ENCODE measurements around the gene SCFD2. TPM values are rescaled to one million over a fixed set of nuclear protein-coding genes. Genes with fewer than 3 reads are reported as not detected.

The SCFD2 gene
- total RNA-seq, 4 donors from 2014 or later, result 24.7 to 49.2 (median 33.9) TPM

- H3K27me3 ChIP-seq, result no peaks in the 10 kb centered on the region
- no peak overlapping the region for H3K4me3 ChIP-seq
- no peak for DNase-seq (ENCODE audit: low spot score in 2 of 2)
- no peaks in the 10 kb centered on the region for H3K9me3 ChIP-seq
- no peaks in the 10 kb centered on the region for H3K36me3 ChIP-seq
- TF ChIP-seq CTCF (IDR thresholded peaks at IDR 0.05), result no peak
- TF ChIP-seq POLR2A (IDR thresholded peaks at IDR 0.05), result no peak
- no peak for TF ChIP-seq EP300 (IDR thresholded peaks at IDR 0.05)
- H3K27ac ChIP-seq, result no peak overlapping the region
- peaks cover 0 to 16% (median 0%) of the 10 kb centered on the region in 4 donors for H3K4me1 ChIP-seq
- 69 to 85% methylated on average over 1 of the region's 1 CpG for WGBS, 2 donors
These were observed 168.1 kb downstream of the SCFD2 start for GRCh38 chr4:53197772-53198142.

GRCh38 chr4:53196882-53197771, 168.7 kb downstream of the SCFD2 start:
- TF ChIP-seq POLR2A (IDR thresholded peaks at IDR 0.05), result no peak
- peak; percentile 66 to 80 (median 75) for TF ChIP-seq CTCF (IDR thresholded peaks at IDR 0.05)
- no peak for TF ChIP-seq EP300 (IDR thresholded peaks at IDR 0.05)
- DNase-seq (ENCODE audit: low spot score in 2 of 2), result peak in 1 of 2 donors; percentile 9
- WGBS, 2 donors, result 30 to 42% methylated on average over 4 of the region's 4 CpGs
- Histone ChIP-seq H3K4me1 (peaks cover 0 to 16% (median 0%) of the 10 kb centered on the region in 4 donors), H3K36me3 (no peaks in the 10 kb centered on the region), H3K4me3 (no peak overlapping the region), H3K9me3 (no peaks in the 10 kb centered on the region), H3K27ac (peak overlapping the region in 1 of 4 donors; percentile 26), H3K27me3 (no peaks in the 10 kb centered on the region)

- Histone ChIP-seq H3K4me3 (no peak overlapping the region), H3K27ac (no peak overlapping the region), H3K9me3 (no peaks in the 10 kb centered on the region), H3K27me3 (no peaks in the 10 kb centered on the region), H3K36me3 (no peaks in the 10 kb centered on the region), H3K4me1 (peaks cover 0 to 16% (median 0%) of the 10 kb centered on the region in 4 donors)
- WGBS, 2 donors, result 42 to 46% methylated on average over 7 of the region's 7 CpGs
- no peak for TF ChIP-seq CTCF (IDR thresholded peaks at IDR 0.05)
- no peak for DNase-seq (ENCODE audit: low spot score in 2 of 2)
These were observed 169.8 kb downstream of the SCFD2 start for GRCh38 chr4:53195815-53196661.

GRCh38 chr4:53194727-53195126, 171.1 kb downstream of the SCFD2 start:
- 92 to 95% methylated on average over 5 of the region's 5 CpGs for WGBS, 2 donors
- H3K4me3 ChIP-seq, result no peak overlapping the region
- DNase-seq (ENCODE audit: low spot score in 2 of 2), result no peak
- no peak overlapping the region for H3K27ac ChIP-seq
- H3K9me3 ChIP-seq, result no peaks in the 10 kb centered on the region
- H3K4me1 ChIP-seq, result peaks cover 0 to 16% (median 0%) of the 10 kb centered on the region in 4 donors
- no peaks in the 10 kb centered on the region for H3K27me3 ChIP-seq
- no peak for TF ChIP-seq EP300 (IDR thresholded peaks at IDR 0.05)
- no peak for TF ChIP-seq POLR2A (IDR thresholded peaks at IDR 0.05)
- TF ChIP-seq CTCF (IDR thresholded peaks at IDR 0.05), result no peak
- H3K36me3 ChIP-seq, result no peaks in the 10 kb centered on the region

GRCh38 chr4:53193111-53193510, 172.8 kb downstream of the SCFD2 start:
- H3K36me3 ChIP-seq, result no peaks in the 10 kb centered on the region
- no peaks in the 10 kb centered on the region for H3K9me3 ChIP-seq
- 86 to 93% methylated on average over 1 of the region's 1 CpG for WGBS, 2 donors
- TF ChIP-seq POLR2A (IDR thresholded peaks at IDR 0.05) (no peak), EP300 (IDR thresholded peaks at IDR 0.05) (no peak), CTCF (IDR thresholded peaks at IDR 0.05) (no peak)
- H3K4me1 ChIP-seq, result peaks cover 0 to 17% (median 0%) of the 10 kb centered on the region in 4 donors
- no peak for DNase-seq (ENCODE audit: low spot score in 2 of 2)
- H3K27ac ChIP-seq, result no peak overlapping the region
- no peak overlapping the region for H3K4me3 ChIP-seq
- H3K27me3 ChIP-seq, result no peaks in the 10 kb centered on the region
